GM18526 (cell line): ENCODE data around the gene SIRPA.

ENCODE experiments used
- POLR2A ChIP-seq: IDR thresholded peaks from 3 replicates; pipeline ENCODE4 v1.6.1; 2011; ENCODE audit not compliant: insufficient read length; ENCODE audit errors: extremely low read depth

SIRPA gene

GRCh38 chr20:1940581-1940980 lies 45.4 kb downstream of the SIRPA start:
- no peak for TF ChIP-seq POLR2A

DNA sequence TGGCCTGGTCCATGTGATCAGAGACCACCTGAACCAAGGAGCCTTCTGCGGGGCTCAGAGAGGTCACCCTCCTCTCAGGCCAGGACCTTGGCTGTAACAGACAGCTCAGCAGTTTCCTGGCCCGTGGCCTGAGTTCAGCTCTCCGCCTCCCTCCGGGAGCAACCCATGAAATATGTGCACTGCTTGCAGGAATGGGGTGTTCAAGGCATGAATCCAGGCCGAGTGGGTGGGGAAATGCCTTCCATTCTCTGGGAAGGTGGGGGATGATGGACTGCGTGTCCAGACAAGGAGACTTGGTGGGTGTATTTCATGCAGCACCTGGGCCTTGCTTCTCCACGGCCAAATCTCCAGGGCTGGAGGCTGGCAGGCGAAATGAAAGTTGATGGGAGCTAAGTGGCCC lies 46.0 kb downstream of the SIRPA start:
- no peak for TF ChIP-seq POLR2A

- no peak for TF ChIP-seq POLR2A
These were observed 46.9 kb downstream of the SIRPA start for GRCh38 chr20:1942061-1942460.

GRCh38 chr20:1942486-1943274 lies 47.5 kb downstream of the SIRPA start:
- TF ChIP-seq POLR2A = no peak

GRCh38 chr20:1943275-1944002 lies 48.2 kb downstream of the SIRPA start:
- no peak for TF ChIP-seq POLR2A

GRCh38 chr20:1944345-1945091 lies 49.3 kb downstream of the SIRPA start:
- TF ChIP-seq POLR2A = no peak

DNA sequence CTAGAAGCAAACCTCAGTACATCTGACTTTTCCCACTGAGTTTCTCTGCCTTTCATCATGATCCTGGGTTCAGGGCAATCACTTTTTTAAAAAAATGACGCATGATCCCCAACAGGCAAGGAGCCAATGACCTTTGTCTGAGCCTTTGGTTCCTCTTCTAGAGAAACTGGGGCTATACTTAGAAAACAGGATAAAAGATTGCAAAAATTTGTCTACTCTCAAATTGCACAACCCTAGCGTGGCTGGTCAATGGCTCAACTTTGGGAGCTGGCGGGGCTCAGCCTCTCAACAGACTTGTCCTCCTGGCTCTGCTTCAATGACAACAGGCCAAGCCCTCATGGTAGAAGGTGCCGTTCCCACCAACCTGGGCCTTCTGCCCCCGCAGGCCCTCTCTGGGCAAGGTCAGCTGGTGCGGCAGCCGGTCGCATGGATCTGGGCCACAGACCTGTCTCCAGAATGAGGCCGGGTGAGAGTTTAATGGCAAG lies 50.0 kb downstream of the SIRPA start:
- TF ChIP-seq POLR2A = no peak

DNA sequence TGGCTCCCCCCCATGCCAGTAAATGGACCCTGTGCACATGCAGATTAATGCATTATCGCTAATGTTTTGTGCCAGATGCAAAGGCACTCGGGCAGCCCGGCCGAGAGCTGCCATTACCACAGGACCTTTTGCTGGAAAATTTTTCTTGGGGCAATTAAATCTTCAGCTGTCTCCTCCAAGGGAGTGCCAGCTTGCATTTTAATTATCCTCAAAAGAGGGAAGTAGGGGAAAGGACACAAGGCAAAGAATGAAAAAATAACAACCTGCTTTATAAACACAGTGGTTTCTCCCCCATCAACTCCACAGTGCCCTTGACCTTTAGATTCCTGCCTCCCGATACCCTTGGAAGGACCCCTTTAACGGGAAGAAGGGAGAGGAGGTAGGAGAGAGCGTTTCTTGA lies 50.5 kb downstream of the SIRPA start:
- TF ChIP-seq POLR2A = no peak

GRCh38 chr20:1946442-1946761 lies 51.2 kb downstream of the SIRPA start:
- no peak for TF ChIP-seq POLR2A

DNA sequence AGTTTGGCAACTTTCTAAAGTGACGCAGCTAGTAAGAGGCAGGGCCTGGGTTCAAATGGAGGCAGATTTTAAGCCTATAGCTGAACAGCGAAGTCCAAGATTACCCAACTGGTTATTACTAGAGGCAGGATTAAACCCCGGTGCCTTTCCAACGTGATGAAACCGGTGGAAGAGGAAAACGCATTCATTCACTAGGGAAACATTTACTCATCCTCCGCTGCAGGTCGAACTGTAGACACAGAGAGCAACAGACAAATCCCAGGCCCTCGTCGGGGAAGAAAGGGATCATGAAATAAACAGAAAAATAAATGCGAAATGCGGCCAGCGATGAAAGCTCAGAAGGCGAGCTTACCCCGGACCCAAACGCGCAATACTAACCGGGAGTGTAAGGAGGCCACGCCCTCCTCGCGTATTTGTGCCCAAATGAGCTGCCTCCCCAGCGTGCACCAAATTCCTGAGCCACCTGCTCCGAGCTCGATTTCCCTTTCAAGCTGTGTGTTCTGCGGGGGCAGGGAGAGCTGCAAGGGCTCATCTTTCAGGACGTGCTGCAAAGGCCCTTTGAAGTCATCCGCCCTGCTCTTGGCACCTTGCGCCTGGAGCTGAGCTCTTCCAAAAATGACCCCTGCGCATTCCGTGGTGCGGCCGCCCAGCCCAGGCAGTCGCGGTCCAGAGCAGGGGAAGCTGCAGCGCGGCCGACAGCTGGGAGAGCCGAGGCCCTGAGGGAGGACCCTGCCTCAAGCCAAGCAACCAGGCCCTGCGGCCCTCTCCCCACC lies 51.7 kb downstream of the SIRPA start:
- TF ChIP-seq POLR2A = no peak

GRCh38 chr20:1947535-1947846 lies 52.3 kb downstream of the SIRPA start:
- no peak for TF ChIP-seq POLR2A

DNA sequence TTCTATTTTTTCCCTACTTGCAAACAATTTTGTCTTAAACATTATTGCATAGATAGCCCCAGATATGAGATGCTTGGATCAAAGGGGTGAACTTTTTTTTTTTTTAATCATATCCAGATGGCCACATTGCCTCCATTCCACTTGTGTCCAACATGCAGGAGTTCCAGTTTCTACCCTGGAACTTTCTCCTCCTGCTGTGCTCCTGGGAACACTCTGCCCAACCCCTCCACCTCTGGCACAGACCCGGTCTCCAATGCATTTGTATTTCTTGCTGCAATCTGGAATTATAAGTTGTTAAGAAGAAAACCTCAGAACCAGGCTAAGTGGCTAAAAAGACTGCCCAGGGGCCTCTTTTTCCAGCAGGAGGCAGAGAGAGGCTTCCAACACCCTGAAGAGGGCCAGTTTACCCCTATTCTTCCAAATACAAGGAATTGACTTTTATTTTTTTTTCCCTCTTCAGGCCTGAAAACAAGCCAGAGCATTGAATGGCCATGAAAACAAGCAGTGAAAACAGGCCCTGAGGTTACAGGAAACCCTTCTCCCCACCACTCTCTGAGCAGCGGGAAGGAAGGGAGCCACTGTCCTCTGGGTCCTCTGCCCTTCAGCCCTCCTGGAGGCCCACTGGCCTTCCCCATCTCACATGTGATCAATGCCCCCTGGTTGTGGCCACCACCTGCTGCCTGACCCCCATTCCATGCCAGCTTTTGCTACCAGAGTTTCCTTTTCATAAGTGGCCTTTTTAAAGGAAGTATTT lies 54.3 kb downstream of the SIRPA start:
- TF ChIP-seq POLR2A = no peak

GRCh38 chr20:1950836-1951235 lies 55.6 kb downstream of the SIRPA start:
- TF ChIP-seq POLR2A = no peak

DNA sequence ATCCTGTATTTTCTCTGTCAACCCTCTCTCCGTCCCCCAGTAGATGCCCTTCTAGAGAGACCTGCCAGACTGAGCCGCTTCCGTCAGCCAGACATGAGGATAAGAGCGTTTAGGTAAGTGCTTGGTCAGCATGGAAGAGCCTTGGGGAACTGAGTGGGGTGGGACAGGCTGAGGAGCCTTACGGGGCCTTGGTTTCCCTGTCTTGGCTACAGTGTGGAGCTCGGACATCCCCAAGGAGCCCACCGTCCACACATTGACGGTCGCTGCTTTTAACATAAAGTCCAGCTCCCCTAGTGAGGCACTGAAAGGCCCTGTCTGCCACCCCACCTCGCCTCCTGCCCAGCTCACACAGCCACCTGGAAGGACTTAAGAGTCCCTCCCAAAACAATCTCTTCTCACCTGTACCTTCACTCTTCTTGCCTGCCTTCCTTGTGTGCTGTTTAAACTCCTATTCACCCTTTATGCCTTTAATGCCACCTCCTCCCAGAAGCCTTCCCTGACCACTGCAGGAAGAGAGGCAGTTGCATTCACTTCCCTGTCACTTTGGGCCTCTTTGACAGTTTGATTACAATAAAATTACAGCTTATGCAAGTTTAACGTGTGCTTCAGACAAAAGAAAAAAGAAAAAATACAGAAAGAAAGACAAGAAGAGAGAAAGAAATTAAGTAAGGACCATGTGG lies 56.4 kb downstream of the SIRPA start:
- TF ChIP-seq POLR2A = no peak
